H1 (cell line): Measurements from ENCODE around the gene SLC27A1. TPM values are rescaled to one million over a fixed set of nuclear protein-coding genes. Genes with fewer than 3 reads are reported as not detected.

Experiments
- CTCF ChIA-PET: fragments of 300-600 bp; sonication (Branson Sonifier 250); formaldehyde crosslinking; loops from one replicate; lab custom pipeline; 2021; ENCODE audit not compliant: partially characterized antibody; lab: Charles Lee
- POLR2A ChIA-PET: fragments of 300-600 bp; sonication (Branson Sonifier 250); formaldehyde crosslinking; loops from one replicate; lab custom pipeline; 2021; ENCODE audit warnings: inconsistent platforms; ENCODE audit not compliant: partially characterized antibody; lab: Charles Lee
- DNase-seq, 2 experiments: peaks; one replicate each; pipeline versions ENCODE4 v3.0.0 to v3.0.0-alpha.2; 2010 to 2022; ENCODE audit warnings: low spot score in 2 of 2, low read depth in 1 of 2, mixed read lengths in 1 of 2
- FAIRE-seq: peaks from 2 replicates; lab custom pipeline; 2011; peaks lifted over from hg19 to GRCh38; lab: Jason Lieb, UNC
- H2AFZ ChIP-seq: 2 replicates; pipeline ENCODE4 v1.8.1; 2012; ENCODE audit warnings: low read length, inconsistent platforms
- H2AK5ac ChIP-seq: 2 replicates; pipeline ENCODE4 v1.6.1; 2013; ENCODE audit warnings: low read depth, low read length
- H2BK120ac ChIP-seq: replicated peaks from 2 replicates; pipeline ENCODE3; 2013; ENCODE audit warnings: low read depth, low read length, inconsistent platforms
- H2BK12ac ChIP-seq: 2 replicates; pipeline ENCODE4 v1.6.1; 2013; ENCODE audit warnings: low read depth, low read length
- H2BK15ac ChIP-seq: 2 replicates; pipeline ENCODE4 v1.6.1; 2013; ENCODE audit warnings: low read length
- H2BK20ac ChIP-seq: 2 replicates; pipeline ENCODE4 v1.6.1; 2013; ENCODE audit warnings: low read length
- H2BK5ac ChIP-seq: 2 replicates; pipeline ENCODE4 v1.6.1; 2013; ENCODE audit warnings: low read depth, low read length
- H3K14ac ChIP-seq: 2 replicates; pipeline ENCODE4 v1.6.1; 2013; ENCODE audit warnings: inconsistent platforms; ENCODE audit not compliant: insufficient read length
- H3K18ac ChIP-seq: 2 replicates; pipeline ENCODE4 v1.6.1; 2013; ENCODE audit warnings: low read length; ENCODE audit errors: extremely low read depth
- H3K23ac ChIP-seq: 2 replicates; pipeline ENCODE4 v1.6.1; 2013; ENCODE audit warnings: inconsistent platforms; ENCODE audit not compliant: insufficient read length
- H3K23me2 ChIP-seq: 2 replicates; pipeline ENCODE4 v1.6.1; 2013; ENCODE audit warnings: low read depth, low read length
- H3K27ac ChIP-seq: 2 replicates; pipeline ENCODE4 v1.6.1; 2011; ENCODE audit warnings: low read depth, low read length, inconsistent platforms
- H3K27me3 ChIP-seq, 4 experiments: replicated peaks in 1 of 4; 1 replicate in 1 of 4; 2 replicates in 3 of 4; pipeline versions ENCODE4 v1.6.1 to v1.8.1; 2011 to 2013; ENCODE audit warnings: low read length in 3 of 4, mild to moderate bottlenecking in 3 of 4, inconsistent platforms in 2 of 4, mixed read lengths in 2 of 4, moderate library complexity in 1 of 4; ENCODE audit not compliant: control insufficient read depth in 3 of 4, insufficient read depth in 3 of 4; ENCODE audit errors: extremely low read depth in 1 of 4
- H3K36me3 ChIP-seq, 4 experiments: 2 replicates each; pipeline versions ENCODE4 v1.6.1 to v1.8.1; 2011 to 2013; ENCODE audit warnings: mild to moderate bottlenecking in 4 of 4, low read length in 3 of 4, moderate library complexity in 2 of 4, control low read depth in 1 of 4, inconsistent platforms in 1 of 4; ENCODE audit not compliant: insufficient read depth in 4 of 4, control insufficient read depth in 2 of 4
- H3K4ac ChIP-seq: replicated peaks from 2 replicates; pipeline ENCODE3; 2013; ENCODE audit warnings: low read length, low read depth, mixed read lengths, inconsistent platforms; ENCODE audit not compliant: insufficient read length
- H3K4me1 ChIP-seq, 4 experiments: replicated peaks in 1 of 4; 1 replicate in 1 of 4; 2 replicates in 3 of 4; pipeline versions ENCODE4 v1.6.1 to v1.8.1; 2011 to 2013; ENCODE audit warnings: low read length in 3 of 4, inconsistent platforms in 2 of 4, mixed read lengths in 1 of 4; ENCODE audit not compliant: insufficient read depth in 4 of 4, control insufficient read depth in 3 of 4
- H3K4me2 ChIP-seq, 2 experiments: 2 replicates each; pipeline versions ENCODE4 v1.6.1 to v1.8.1; 2011 to 2013; ENCODE audit warnings: low read depth in 2 of 2, low read length in 2 of 2, control low read depth in 1 of 2, inconsistent platforms in 1 of 2, mild to moderate bottlenecking in 1 of 2; ENCODE audit not compliant: insufficient read depth in 1 of 2
- H3K4me3 ChIP-seq, 4 experiments: fragments of 200-600, 300-600 bp in 1 of 4; sonication (generic), shearing (Covaris generic), sonication (Bioruptor Twin) in 1 of 4; 2 replicates each; pipeline versions ENCODE4 v1.5.1 to v1.8.1; 2011 to 2016; ENCODE audit warnings: low read length in 4 of 4, low read depth in 3 of 4, control low read depth in 2 of 4, inconsistent platforms in 2 of 4, mild to moderate bottlenecking in 2 of 4, mixed read lengths in 1 of 4, moderate library complexity in 1 of 4; ENCODE audit not compliant: insufficient read depth in 2 of 4; ENCODE audit errors: extremely low read depth in 1 of 4
- H3K56ac ChIP-seq: replicated peaks from 2 replicates; pipeline ENCODE3; 2013; ENCODE audit warnings: low read depth, mild to moderate bottlenecking, mixed read lengths, low read length, inconsistent platforms; ENCODE audit not compliant: insufficient read length
- H3K79me1 ChIP-seq: 2 replicates; pipeline ENCODE4 v1.6.1; 2013; ENCODE audit warnings: low read depth, low read length, control low read depth
- H3K79me2 ChIP-seq, 2 experiments: 2 replicates each; pipeline versions ENCODE4 v1.6.1 to v1.8.1; 2012 to 2013; ENCODE audit warnings: low read length in 2 of 2, mild to moderate bottlenecking in 2 of 2, inconsistent platforms in 1 of 2; ENCODE audit not compliant: insufficient read depth in 2 of 2, control insufficient read depth in 1 of 2
- H3K9ac ChIP-seq, 4 experiments: replicated peaks in 1 of 4; 1 replicate in 1 of 4; 2 replicates in 3 of 4; pipeline versions ENCODE4 v1.6.1 to v1.8.1; 2011 to 2013; ENCODE audit warnings: low read depth in 3 of 4, low read length in 3 of 4, control low read depth in 2 of 4, mild to moderate bottlenecking in 2 of 4, moderate library complexity in 2 of 4, inconsistent platforms in 1 of 4; ENCODE audit errors: extremely low read depth in 1 of 4
- H3K9me3 ChIP-seq, 2 experiments: 2 replicates each; pipeline versions ENCODE4 v1.6.1 to v1.8.1; 2012 to 2013; ENCODE audit warnings: mild to moderate bottlenecking in 2 of 2, moderate library complexity in 2 of 2, control low read depth in 1 of 2, inconsistent platforms in 1 of 2, low read depth in 1 of 2, low read length in 1 of 2, mixed read lengths in 1 of 2; ENCODE audit not compliant: insufficient read depth in 2 of 2
- H4K20me1 ChIP-seq, 2 experiments: replicated peaks in 1 of 2; 2 replicates each; pipeline versions ENCODE3 to v1.8.1; 2011 to 2013; ENCODE audit warnings: inconsistent platforms in 2 of 2, low read length in 2 of 2, mild to moderate bottlenecking in 1 of 2; ENCODE audit not compliant: insufficient read depth in 2 of 2, control insufficient read depth in 1 of 2
- H4K5ac ChIP-seq: 2 replicates; pipeline ENCODE4 v1.6.1; 2013; ENCODE audit warnings: low read length, low read depth, mixed read lengths, inconsistent platforms; ENCODE audit not compliant: insufficient read length
- H4K8ac ChIP-seq: 2 replicates; pipeline ENCODE4 v1.8.0; 2013; ENCODE audit warnings: mild to moderate bottlenecking, moderate library complexity, low read length, inconsistent platforms; ENCODE audit not compliant: insufficient read depth; ENCODE audit errors: extremely low read depth
- H4K91ac ChIP-seq: replicated peaks from 2 replicates; pipeline ENCODE3; 2013; ENCODE audit warnings: low read length, mixed read lengths, inconsistent platforms; ENCODE audit not compliant: insufficient read length
- KDM1A ChIP-seq: fragments of 200-600, 300-600 bp; sonication (generic); IDR thresholded peaks from 2 replicates; pipeline ENCODE4 v1.7.1; 2016; ENCODE audit warnings: mild to moderate bottlenecking, low read length, borderline replicate concordance
- KDM5A ChIP-seq: fragments of 200-600 bp; IDR thresholded peaks from 2 replicates; pipeline ENCODE4 v1.7.1; 2012; ENCODE audit warnings: mild to moderate bottlenecking, low read length, inconsistent platforms, mixed read lengths
- SP4 ChIP-seq: IDR thresholded peaks from 2 replicates; pipeline ENCODE4 v1.6.1; 2012; ENCODE audit warnings: low read length, inconsistent platforms
- WGBS, 2 experiments: shearing (Covaris generic) in 1 of 2; methylation state at CpG; one replicate each; pipeline versions ENCODE4 v1.1.6 to v1.1.7; 2013 to 2015; ENCODE audit warnings: low lambda C conversion rate in 2 of 2, mixed read lengths in 2 of 2, inconsistent platforms in 1 of 2, low coverage in 1 of 2, missing lambda C conversion rate in 1 of 2; ENCODE audit not compliant: insufficient replicate concordance in 2 of 2, insufficient coverage in 1 of 2, insufficient read length in 1 of 2; ENCODE audit errors: extremely low coverage in 1 of 2, missing lambda C conversion rate in 1 of 2; 5-methylcytosine and 5-hydroxymethylcytosine counted together
- polyA plus RNA-seq, 7 experiments: library from polyadenylated mRNA; depleted of rRNA in 3 of 7; stranded (reverse) in 5 of 7; unstranded in 2 of 7; fragments of >200 nt in 5 of 7; fragments of 200-250 nt in 2 of 7; gene quantifications; 1 replicate in 5 of 7; 2 replicates in 1 of 7; 4 replicates in 1 of 7; pipeline versions ENCODE4 v1.2.1 to v1.2.3, GENCODE V29; 2011 to 2013; ENCODE audit warnings: missing spikeins in 2 of 7, mixed read lengths in 2 of 7
- total RNA-seq: library from RNA; stranded (reverse); fragmentation: NEBNext Ultra II Directional; extraction: Animal tissue kit (Norgen Biotek cat#: 25700); gene quantifications from 2 replicates; pipeline ENCODE4 v1.2.1, GENCODE V29; 2021

Gene SLC27A1
- total and polyA plus RNA-seq, 2 of the 8 experiments (the other 6 are each of a cell fraction or from before 2014, with no cell fraction given) = 7.5 to 9.1 TPM

DNA sequence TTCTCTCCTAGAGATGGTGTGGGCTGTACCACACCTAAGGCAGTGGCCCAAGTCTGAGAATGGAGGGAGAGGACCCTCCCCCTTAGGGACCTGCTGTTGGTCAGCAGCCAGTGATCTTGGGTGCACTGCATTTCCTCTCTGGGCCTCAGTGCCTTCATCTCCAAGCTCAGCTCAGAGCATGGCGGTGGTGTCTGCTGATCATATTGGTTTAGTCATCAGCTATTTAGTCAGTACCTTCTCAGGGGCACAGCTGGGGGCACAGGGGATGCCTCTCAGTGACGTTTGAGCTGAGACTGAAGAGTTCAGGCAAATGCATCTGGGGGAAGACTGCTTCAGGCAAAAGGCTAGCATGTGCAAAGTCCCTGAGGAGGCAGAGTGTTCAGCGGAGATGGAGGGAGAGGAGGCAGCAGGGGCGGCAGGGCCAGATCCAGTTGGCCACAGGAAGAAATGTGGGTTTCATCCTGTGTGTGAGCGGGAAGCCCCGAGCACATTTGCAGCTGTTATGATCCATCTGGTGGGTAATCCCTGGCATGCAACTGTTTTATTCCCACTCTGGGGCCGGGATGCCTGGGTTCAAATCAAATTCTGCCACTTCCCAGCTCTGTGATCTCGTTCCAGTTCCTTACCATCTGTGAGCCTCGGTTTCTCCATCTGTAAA lies 25.4 kb downstream of the SLC27A1 start:
- Histone ChIP-seq H3K4ac (peak overlapping the region; percentile 44), H3K79me1 (no peaks in the 10 kb centered on the region), H2AFZ (no peak overlapping the region), H3K4me2 (no peak overlapping the region), H3K36me3 (no peaks in the 10 kb centered on the region), H2BK120ac (no peak overlapping the region), H4K8ac (no peak overlapping the region; the same call in 1 of the 2 replicates), H3K4me1 (peaks cover 0 to 8% (median 4%) of the 10 kb centered on the region in 4 experiments; a peak in 3 of 7 replicates), H2AK5ac (no peak overlapping the region), H3K14ac (no peak overlapping the region), H3K27ac (no peak overlapping the region), H2BK15ac (no peak overlapping the region), H2BK5ac (no peak overlapping the region), H3K9ac (no peak overlapping the region), H4K91ac (no peak overlapping the region), H3K23me2 (peaks cover 3% of the 10 kb centered on the region; the same call in 1 of the 2 replicates), H3K18ac (no peak overlapping the region), H3K79me2 (no peaks in the 10 kb centered on the region), H4K5ac (no peak overlapping the region), H3K9me3 (no peaks in the 10 kb centered on the region), H3K27me3 (no peaks in the 10 kb centered on the region), H4K20me1 (peaks cover 2% of the 10 kb centered on the region in 2 experiments), H3K56ac (no peak overlapping the region), H3K23ac (no peak overlapping the region), H3K4me3 (no peak overlapping the region), H2BK12ac (no peak overlapping the region), H2BK20ac (no peak overlapping the region)
- ChIA-PET POLR2A (interaction anchor here (0.6 to 3.1 kb wide), 6 partner anchors 8 to 91 kb away, joined by 3 to 20 read pairs (median 4); partner anchors contain the start of genes PGLS and SLC27A1), CTCF (interaction anchor here (0.7 to 8.6 kb wide), 49 partner anchors 9 to 724 kb away, joined by 3 to 130 read pairs (median 5); partner anchors contain the start of genes PGLS, SLC27A1 and TMEM221)
- 71% methylated on average over 9 of the region's 9 CpGs; no CpG with 5 or more reads in 1 of the 2 experiments for WGBS, 2 experiments
- FAIRE-seq (no peak), DNase-seq (no peak)
- TF ChIP-seq KDM1A = peak; percentile 12; the same call in 1 of the 2 replicates
- no peak for TF ChIP-seq KDM5A
- TF ChIP-seq SP4 = 0 out of 2 replicates have a peak, but pooled peaks have one; percentile 24
